K562 (cell line): ENCODE data around the gene ARAF. TPM values are rescaled to one million over a fixed set of nuclear protein-coding genes. Genes with fewer than 3 reads are reported as not detected.
A peak's percentile ranks its signal among the peaks of the same experiment; 100 is the strongest.

ENCODE experiments used
- AFF1 ChIP-seq, 2 experiments: fragments of 450-650 bp; IDR thresholded peaks; 2 replicates each; pipeline ENCODE4 v1.6.1; 2018; ENCODE audit warnings: mild to moderate bottlenecking in 2 of 2, low read depth in 1 of 2; ENCODE audit not compliant: partially characterized antibody in 2 of 2
- ASH1L ChIP-seq: fragments of 450-650 bp; IDR thresholded peaks from 2 replicates; pipeline ENCODE4 v1.6.1; 2018; ENCODE audit warnings: borderline replicate concordance, mild to moderate bottlenecking, low read depth; ENCODE audit not compliant: partially characterized antibody
- DMBX1 ChIP-seq: fragments of 250-450 bp; sonication (Bioruptor Pico); IDR thresholded peaks from 2 replicates; pipeline ENCODE4 v1.8.0; 2022; ENCODE audit warnings: inconsistent platforms, mild to moderate bottlenecking, moderate library complexity, borderline replicate concordance
- ELK3 ChIP-seq: fragments of 450-650 bp; formaldehyde crosslinking; IDR thresholded peaks from 2 replicates; pipeline ENCODE4 v1.4.0; 2020; ENCODE audit warnings: mild to moderate bottlenecking
- EP300 ChIP-seq: IDR thresholded peaks from 2 replicates; pipeline ENCODE4 v1.6.1; 2012; ENCODE audit warnings: low read length, improper control_type of control experiment
- HDAC6 ChIP-seq: IDR thresholded peaks from 2 replicates; pipeline ENCODE4 v1.6.1; 2012; ENCODE audit warnings: low read depth, mild to moderate bottlenecking, control low read depth, inconsistent platforms, low read length, moderate library complexity
- KLF1 ChIP-seq: fragments of 450-650 bp; IDR thresholded peaks from 2 replicates; pipeline ENCODE4 v1.6.1; 2016; ENCODE audit warnings: missing genetic modification characterization, missing compliant biosample characterization
- PATZ1 ChIP-seq: fragments of 250-450 bp; sonication (Bioruptor Pico); IDR thresholded peaks from 2 replicates; pipeline ENCODE4 v1.5.0; 2020; ENCODE audit warnings: mild to moderate bottlenecking, borderline replicate concordance
- U2AF1 ChIP-seq: fragments of 200-400 bp; formaldehyde crosslinking; optimal IDR thresholded peaks from 2 replicates; pipeline ENCODE3; 2017; ENCODE audit warnings: mild to moderate bottlenecking, low read depth, low read length, moderate library complexity
- ZNF609 ChIP-seq: sonication (generic); formaldehyde crosslinking; IDR thresholded peaks from 2 replicates; pipeline ENCODE4 v1.8.1; 2023; ENCODE audit warnings: missing genetic modification reagents, mild to moderate bottlenecking, borderline replicate concordance
- polyA plus RNA-seq, 8 experiments: library from polyadenylated mRNA; depleted of rRNA in 4 of 8; stranded (reverse) in 5 of 8; unstranded in 3 of 8; fragments of >200 nt; fragmentation: Nextera tagmentation in 2 of 8; fragmentation: Illumina TruSeq in 1 of 8; extraction: Ambion mirVana in 2 of 8; extraction: Trizol in 1 of 8; gene quantifications; 2 replicates each; pipeline versions ENCODE4 v1.2.1 to v1.2.3, GENCODE V29; 2011 to 2014; ENCODE audit warnings: inconsistent platforms in 1 of 8, missing spikeins in 1 of 8
- total RNA-seq, 7 experiments: library from RNA; depleted of rRNA in 6 of 7; stranded (reverse); fragments of >200 nt in 6 of 7; fragmentation: Illumina TruSeq in 2 of 7; extraction: Trizol in 2 of 7; gene quantifications; 2 replicates each; pipeline versions ENCODE4 v1.2.1 to v1.2.3, GENCODE V29; 2011 to 2021; ENCODE audit warnings: low replicate concordance in 1 of 7

Gene ARAF
- total and polyA plus RNA-seq, 9 of the 15 experiments (the other 6 are each of a cell fraction or from before 2014, with no cell fraction given) = 5.5 to 70.0 (median 29.4) TPM

GRCh38 chrX:47619486-47620302 is 58.7 kb downstream of the ARAF start, which contains the start of gene SYN1 (continued):
- TF ChIP-seq DMBX1 (CRISPR knock-in tag) (no peak), KLF1 (tag) (peak; percentile 69), HDAC6 (no peak), EP300 (peak; percentile 20; the same call in 1 of the 2 replicates), PATZ1 (CRISPR knock-in tag) (no peak), ELK3 (CRISPR knock-in tag) (no peak), ASH1L (no peak), U2AF1 (peak; percentile 51), AFF1 (IDR thresholded peaks at IDR 0.05; ENCODE audit: low read depth in 1 of 2, partially characterized antibody in 2 of 2) (peak in 1 of 2 experiments; percentile 32), ZNF609 (CRISPR knock-in tag) (peak; percentile 88; the same call in 1 of the 2 replicates)
